K562 (cell line): Measurements from ENCODE around the gene CUTC. TPM values are rescaled to one million over a fixed set of nuclear protein-coding genes. Genes with fewer than 3 reads are reported as not detected.
A peak's percentile ranks its signal among the peaks of the same experiment; 100 is the strongest.

Source experiments
- ATF4 ChIP-seq: fragments of 450-650 bp; formaldehyde crosslinking; IDR thresholded peaks from 2 replicates; pipeline ENCODE4 v1.4.0; 2022; ENCODE audit warnings: mild to moderate bottlenecking, moderate library complexity
- DIDO1 ChIP-seq: fragments of 450-650 bp; IDR thresholded peaks from 2 replicates; pipeline ENCODE4 v1.6.1; 2016; ENCODE audit warnings: low read depth, missing biosample characterization, missing genetic modification characterization
- GATAD2A ChIP-seq: fragments of 450-650 bp; IDR thresholded peaks from 2 replicates; pipeline ENCODE4 v1.6.1; 2017
- IFI16 ChIP-seq: fragments of 250-450 bp; sonication (Bioruptor Pico); IDR thresholded peaks from 2 replicates; pipeline ENCODE4 v2.1.2; 2022; ENCODE audit warnings: mild to moderate bottlenecking, inconsistent platforms
- JUNB ChIP-seq: fragments of 450-650 bp; formaldehyde crosslinking; conservative IDR thresholded peaks from 2 replicates; pipeline ENCODE4 v1.4.0; 2020; ENCODE audit warnings: mild to moderate bottlenecking
- LCOR ChIP-seq: sonication (generic); formaldehyde crosslinking; IDR thresholded peaks from 2 replicates; pipeline ENCODE4 v1.8.0; 2022; ENCODE audit warnings: mild to moderate bottlenecking, missing genetic modification reagents
- MLLT1 ChIP-seq, 2 experiments: fragments of 450-650 bp; IDR thresholded peaks; 2 replicates each; pipeline ENCODE4 v1.6.1; 2016
- NR0B1 ChIP-seq: fragments of 450-650 bp; IDR thresholded peaks from one replicate; pipeline ENCODE4 v1.6.1; 2018; ENCODE audit warnings: mild to moderate bottlenecking, moderate library complexity; ENCODE audit not compliant: partially characterized antibody
- PML ChIP-seq: IDR thresholded peaks from 2 replicates; pipeline ENCODE4 v1.6.1; 2012; ENCODE audit warnings: low read length, inconsistent platforms
- RBM39 ChIP-seq: fragments of 200-400 bp; formaldehyde crosslinking; optimal IDR thresholded peaks from 2 replicates; pipeline ENCODE3; 2018; ENCODE audit warnings: low read depth, low read length
- SAFB ChIP-seq: fragments of 200-400 bp; formaldehyde crosslinking; IDR thresholded peaks from 2 replicates; pipeline ENCODE4 v1.6.1; 2017; ENCODE audit warnings: low read depth, low read length, borderline replicate concordance
- ZBTB40 ChIP-seq, 2 experiments: fragments of 450-650 bp in 1 of 2; sonication (generic) in 1 of 2; formaldehyde crosslinking in 1 of 2; IDR thresholded peaks; 2 replicates each; pipeline versions ENCODE4 v1.7.1 to v1.9.0; 2016 to 2022; ENCODE audit warnings: inconsistent platforms in 1 of 2, mild to moderate bottlenecking in 1 of 2, missing genetic modification reagents in 1 of 2
- ZNF175 ChIP-seq: fragments of 200-800 bp; sonication (Bioruptor generic); IDR thresholded peaks from 2 replicates; pipeline ENCODE4 v1.6.1; 2016; ENCODE audit warnings: low read depth, mild to moderate bottlenecking, missing genetic modification characterization, missing compliant biosample characterization
- ZNF644 ChIP-seq: fragments of 200-800 bp; sonication (Bioruptor generic); IDR thresholded peaks from 2 replicates; pipeline ENCODE4 v1.6.1; 2016; ENCODE audit warnings: low read depth, missing genetic modification characterization, missing compliant biosample characterization
- polyA plus RNA-seq, 8 experiments: library from polyadenylated mRNA; depleted of rRNA in 4 of 8; stranded (reverse) in 5 of 8; unstranded in 3 of 8; fragments of >200 nt; fragmentation: Nextera tagmentation in 2 of 8; fragmentation: Illumina TruSeq in 1 of 8; extraction: Ambion mirVana in 2 of 8; extraction: Trizol in 1 of 8; gene quantifications; 2 replicates each; pipeline versions ENCODE4 v1.2.1 to v1.2.3, GENCODE V29; 2011 to 2014; ENCODE audit warnings: inconsistent platforms in 1 of 8, missing spikeins in 1 of 8
- total RNA-seq, 7 experiments: library from RNA; depleted of rRNA in 6 of 7; stranded (reverse); fragments of >200 nt in 6 of 7; fragmentation: Illumina TruSeq in 2 of 7; extraction: Trizol in 2 of 7; gene quantifications; 2 replicates each; pipeline versions ENCODE4 v1.2.1 to v1.2.3, GENCODE V29; 2011 to 2021; ENCODE audit warnings: low replicate concordance in 1 of 7

The CUTC gene
- total and polyA plus RNA-seq, 9 of the 15 experiments (the other 6 are each of a cell fraction or from before 2014, with no cell fraction given), result 18.6 to 69.3 (median 32.3) TPM

GRCh38 chr10:99732033-99732842, at the start of gene CUTC, which contains the start of gene COX15 (continued):
- peak; percentile 92 for TF ChIP-seq ZBTB40 (IDR thresholded peaks at IDR 0.05)
- TF ChIP-seq ZBTB40 (CRISPR knock-in tag; IDR thresholded peaks at IDR 0.05), result no peak
- TF ChIP-seq JUNB (CRISPR knock-in tag), result no peak
- no peak for TF ChIP-seq GATAD2A
- TF ChIP-seq MLLT1 (IDR thresholded peaks at IDR 0.05), result no peak
- TF ChIP-seq PML, result peak; percentile 40; the same call in 1 of the 2 replicates
- no peak for TF ChIP-seq NR0B1
- no peak for TF ChIP-seq RBM39
- TF ChIP-seq LCOR (CRISPR knock-in tag), result peak; percentile 40; the same call in 1 of the 2 replicates
- TF ChIP-seq DIDO1 (tag), result 0 out of 2 replicates have a peak, but pooled peaks have one; percentile 43
- TF ChIP-seq ZNF644 (tag), result peak; percentile 91
- TF ChIP-seq IFI16, result no peak
- TF ChIP-seq ZNF175 (CRISPR knock-in tag), result peak; percentile 70; the same call in 1 of the 2 replicates
- TF ChIP-seq ATF4 (CRISPR knock-in tag), result no peak
- TF ChIP-seq SAFB, result no peak
